Measurements from ENCODE around the gene ARRB1.

The ARRB1 gene

GRCh38 chr11:75233754-75234172, 117.7 kb downstream of the ARRB1 start:
- DNase-seq (ENCODE audit: low read depth in 3 of 3), result no peak

- DNase-seq (ENCODE audit: low read depth in 3 of 3), result no peak
Measured at GRCh38 chr11:75230621-75231020, 120.8 kb downstream of the ARRB1 start.

- no peak for DNase-seq (ENCODE audit: low read depth in 3 of 3)
Measured at GRCh38 chr11:75229466-75229865, 122.0 kb downstream of the ARRB1 start.

- no peak for DNase-seq (ENCODE audit: low read depth in 3 of 3)
Measured at GRCh38 chr11:75225794-75226193, 125.7 kb downstream of the ARRB1 start.

- DNase-seq (ENCODE audit: low read depth in 3 of 3), result no peak
Measured at GRCh38 chr11:75223954-75224643, 127.4 kb downstream of the ARRB1 start.

GRCh38 chr11:75219869-75220268, 131.6 kb downstream of the ARRB1 start:
- DNase-seq (ENCODE audit: low read depth in 3 of 3), result no peak

- no peak for DNase-seq (ENCODE audit: low read depth in 3 of 3)
Measured at GRCh38 chr11:75214843-75215242, 136.6 kb downstream of the ARRB1 start.

GRCh38 chr11:75214411-75214821, 137.0 kb downstream of the ARRB1 start:
- DNase-seq (ENCODE audit: low read depth in 3 of 3), result peak; percentile 33 to 55 (median 43)
